ENCODE results near the gene SF3A2.

The SF3A2 gene

DNA sequence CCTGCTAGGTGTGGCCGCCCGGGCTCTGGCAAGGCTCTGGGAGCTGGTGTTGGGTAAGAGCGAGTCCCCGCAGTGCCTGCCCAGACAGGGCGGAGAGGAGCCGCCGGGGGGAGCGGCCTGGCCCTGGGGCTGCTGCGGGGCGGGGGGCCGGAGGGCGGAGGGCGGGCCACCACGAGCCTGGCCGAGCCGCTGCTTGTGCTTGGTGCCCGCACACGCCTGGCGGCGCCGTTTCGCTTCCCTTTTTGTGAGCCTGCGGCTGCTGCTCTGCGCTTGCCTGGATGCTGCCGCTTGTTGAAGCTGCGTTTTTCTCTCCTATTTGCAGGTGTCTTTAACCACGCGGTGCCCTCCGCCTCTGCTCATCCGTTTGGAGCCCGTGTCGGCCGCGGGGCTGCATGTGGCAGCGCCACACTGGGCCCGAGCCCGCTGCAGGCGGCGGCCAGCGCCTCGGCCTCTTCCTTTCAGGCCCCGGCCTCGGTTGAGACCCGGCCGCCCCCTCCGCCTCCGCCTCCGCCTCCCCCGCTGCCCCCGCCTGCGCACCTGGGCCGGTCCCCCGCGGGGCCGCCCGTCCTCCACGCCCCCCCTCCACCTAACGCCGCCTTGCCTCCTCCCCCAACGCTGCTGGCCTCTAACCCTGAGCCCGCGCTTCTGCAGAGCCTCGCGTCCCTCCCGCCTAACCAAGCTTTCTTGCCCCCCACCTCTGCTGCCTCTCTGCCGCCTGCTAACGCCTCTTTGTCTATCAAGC is 9.0 kb upstream of the SF3A2 start:
- no peak for DNase-seq

- no peak for DNase-seq
Observed at GRCh38 chr19:2228157-2229030, 8.2 kb upstream of the SF3A2 start.

DNA sequence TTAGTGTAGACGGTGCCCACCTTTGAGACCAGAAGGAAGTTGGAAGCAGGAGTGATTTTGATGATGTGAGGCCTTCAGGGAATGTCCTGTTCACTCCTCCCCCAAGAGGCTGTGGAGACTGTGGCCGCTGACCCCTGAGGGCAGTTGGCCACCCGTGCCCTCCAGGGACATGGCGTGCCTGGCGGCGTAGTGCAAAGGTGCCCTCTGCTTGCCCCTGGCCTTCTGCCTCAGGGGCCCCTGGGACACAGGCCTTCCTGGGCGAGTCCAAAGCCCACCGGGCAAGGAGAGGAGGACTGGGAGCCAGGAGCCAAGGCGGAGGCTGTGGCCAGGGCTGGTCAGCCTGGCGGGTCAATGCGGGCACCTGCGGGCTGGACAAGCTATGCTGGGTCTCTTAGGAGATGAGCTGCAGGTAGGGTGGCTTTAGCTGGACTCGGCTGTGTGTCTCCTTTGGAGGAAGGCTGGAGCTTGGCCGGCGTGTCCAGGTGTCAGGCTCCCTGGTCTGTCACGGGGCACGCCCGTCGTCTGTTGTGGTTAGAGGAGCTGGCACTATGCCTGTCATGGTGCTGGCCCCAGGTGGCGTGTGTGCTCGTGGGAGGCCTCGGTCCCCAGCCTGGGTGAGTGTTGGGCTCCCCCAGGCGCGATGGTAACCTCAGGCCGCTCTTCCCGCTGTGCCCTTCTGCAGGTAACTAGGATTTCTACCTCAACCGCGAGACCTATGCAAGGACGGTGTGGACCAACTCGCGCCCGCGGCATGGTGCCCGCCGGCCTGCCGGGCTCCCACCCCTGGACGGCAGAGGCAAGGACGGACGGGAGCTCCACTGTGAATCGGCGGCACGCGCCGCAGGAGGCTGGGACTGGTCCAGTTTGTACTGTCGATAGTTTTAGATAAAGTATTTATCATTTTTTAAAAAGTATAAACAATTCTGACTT is 7.3 kb upstream of the SF3A2 start:
- no peak for DNase-seq

DNA sequence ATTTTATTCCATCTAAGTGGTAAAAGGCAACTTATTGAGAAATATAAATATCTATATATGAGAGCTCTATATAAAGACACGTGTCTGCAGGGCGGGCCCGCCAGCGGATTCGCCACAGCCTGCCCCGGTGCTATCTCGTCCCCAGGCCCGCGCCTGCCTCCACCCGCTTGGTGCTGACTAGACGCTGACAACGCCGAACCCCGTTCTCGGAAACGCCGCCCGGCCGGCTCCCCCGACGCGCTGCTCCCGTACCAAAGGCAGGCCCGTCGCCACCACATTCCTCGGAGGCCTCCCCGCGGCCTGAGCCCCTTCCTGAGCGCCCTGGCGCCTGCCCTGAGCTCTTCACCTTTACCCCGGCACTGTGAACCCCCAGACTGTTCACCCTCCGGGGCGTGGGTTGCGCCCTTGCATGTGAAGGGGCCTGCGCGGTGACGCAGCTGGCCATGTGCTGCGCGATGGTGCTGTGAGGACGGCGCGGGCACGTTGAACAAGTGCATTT is 6.5 kb upstream of the SF3A2 start:
- no peak for DNase-seq

DNA sequence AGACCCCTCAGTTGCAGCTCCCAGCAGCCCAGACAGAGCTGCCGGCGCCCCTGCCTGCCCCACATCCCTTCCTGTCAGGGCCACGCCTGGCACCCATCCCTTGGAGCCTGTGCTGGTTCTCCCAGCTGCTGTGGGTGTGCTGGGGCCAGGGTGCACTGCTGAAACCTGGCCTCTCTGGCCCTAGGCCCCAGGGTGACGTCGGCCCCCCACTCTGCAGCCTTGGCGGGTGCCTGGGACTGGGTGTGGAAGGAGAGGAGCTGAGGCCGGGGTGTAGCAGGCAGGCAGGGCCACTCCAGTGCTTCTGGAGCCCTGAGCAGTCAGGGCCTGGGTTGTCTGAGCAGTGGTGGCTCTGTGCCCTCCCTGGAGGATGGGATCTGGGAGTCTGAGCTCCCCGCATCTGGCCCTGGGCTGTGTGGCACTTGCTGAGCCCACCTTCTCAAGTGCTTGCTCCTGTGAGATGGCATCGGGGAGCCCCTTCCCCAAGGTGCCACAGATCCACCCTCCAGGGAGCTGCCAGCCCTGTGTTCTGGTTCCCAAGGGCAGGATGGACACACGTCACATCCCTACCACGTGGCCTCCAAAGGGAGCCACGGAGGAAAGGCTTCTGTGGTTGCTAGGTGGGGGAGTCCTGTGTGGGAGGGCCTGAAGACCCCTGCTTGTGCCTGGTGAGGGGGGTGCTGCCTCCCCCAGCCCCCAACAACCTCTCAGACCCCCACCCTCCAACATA is 5.7 kb upstream of the SF3A2 start:
- no peak for DNase-seq

DNA sequence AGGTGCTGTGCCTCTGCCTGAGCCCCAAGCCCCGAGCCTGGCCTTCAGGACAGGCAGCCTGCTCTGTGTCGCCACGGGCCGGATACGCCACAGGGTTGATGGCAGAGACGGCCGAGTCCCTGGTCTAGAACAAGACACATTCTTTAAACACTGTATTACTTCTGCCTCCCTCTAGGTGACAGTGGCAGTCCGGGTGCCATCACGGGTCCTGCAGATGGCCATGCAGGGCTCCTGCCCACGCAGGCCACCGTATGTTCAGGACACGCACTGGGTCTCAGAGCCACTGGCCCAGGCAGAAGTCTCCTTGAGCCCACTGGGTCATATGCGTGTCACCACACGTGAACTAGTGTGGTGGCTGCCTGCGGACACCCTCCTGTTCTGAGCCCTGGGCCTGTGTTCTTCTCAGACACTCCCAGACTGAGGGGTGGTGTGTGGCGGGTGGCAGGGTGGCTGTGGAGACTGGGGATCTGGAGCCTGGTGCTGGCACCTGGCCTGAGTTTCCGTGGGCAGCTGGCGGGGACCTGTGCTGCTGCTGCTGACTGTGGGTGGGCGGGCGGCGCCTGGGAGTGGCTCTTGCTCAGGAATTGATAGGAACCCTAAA is 4.9 kb upstream of the SF3A2 start:
- DNase-seq, result no peak

GRCh38 chr19:2232286-2233151 is 4.1 kb upstream of the SF3A2 start:
- DNase-seq, result no peak

DNA sequence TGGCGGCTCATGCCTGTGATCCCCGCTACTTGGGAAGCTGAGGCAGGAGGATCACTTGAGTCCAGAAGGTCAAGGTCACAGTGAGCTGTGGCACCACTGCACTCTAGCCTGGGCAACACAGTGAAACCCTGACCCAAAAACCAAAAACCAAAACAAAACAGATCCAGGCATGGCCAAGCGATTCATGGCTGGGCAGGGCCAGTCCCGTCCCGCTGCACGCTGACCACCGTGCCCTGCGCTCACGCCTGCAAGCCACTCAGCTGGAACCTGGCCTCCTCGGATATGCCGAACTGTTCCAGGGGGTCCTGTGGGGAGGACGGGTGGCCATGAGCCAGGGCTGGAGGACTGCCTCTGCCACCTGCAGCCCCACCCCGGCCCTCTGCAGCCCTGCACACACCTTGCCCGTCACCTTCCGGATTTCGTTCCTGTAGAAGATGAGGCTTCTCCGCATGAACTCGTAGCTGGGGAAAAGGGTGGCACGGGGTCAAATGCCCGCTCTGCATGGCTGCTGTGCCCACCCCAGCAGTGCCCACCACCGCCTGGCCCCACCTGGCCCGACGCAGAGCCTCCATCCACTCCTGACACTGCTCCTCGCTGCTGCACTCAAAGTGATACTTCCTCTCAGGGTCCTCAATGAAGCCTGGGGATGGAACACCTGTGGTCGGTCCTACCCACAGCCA is 2.9 kb upstream of the SF3A2 start:
- DNase-seq, result no peak

DNA sequence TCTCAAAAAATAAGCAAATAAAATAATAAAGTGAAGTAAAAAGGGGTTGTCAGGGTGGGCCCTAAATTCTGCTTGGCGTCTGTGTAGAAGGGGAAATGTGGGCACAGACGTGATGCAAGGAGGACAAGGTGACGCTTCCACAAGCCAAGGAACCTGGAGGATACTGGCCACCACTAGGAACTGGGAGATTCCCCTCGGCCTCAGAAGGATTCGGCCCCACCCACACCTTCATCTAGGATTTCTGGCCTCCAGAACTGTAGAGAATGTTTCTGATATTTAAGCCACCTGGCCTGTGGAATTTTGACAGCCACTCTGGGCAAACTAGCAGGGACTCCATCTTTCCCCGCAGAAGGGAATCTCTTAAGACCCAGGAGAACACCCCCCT is 1.6 kb upstream of the SF3A2 start:
- no peak for DNase-seq

DNA sequence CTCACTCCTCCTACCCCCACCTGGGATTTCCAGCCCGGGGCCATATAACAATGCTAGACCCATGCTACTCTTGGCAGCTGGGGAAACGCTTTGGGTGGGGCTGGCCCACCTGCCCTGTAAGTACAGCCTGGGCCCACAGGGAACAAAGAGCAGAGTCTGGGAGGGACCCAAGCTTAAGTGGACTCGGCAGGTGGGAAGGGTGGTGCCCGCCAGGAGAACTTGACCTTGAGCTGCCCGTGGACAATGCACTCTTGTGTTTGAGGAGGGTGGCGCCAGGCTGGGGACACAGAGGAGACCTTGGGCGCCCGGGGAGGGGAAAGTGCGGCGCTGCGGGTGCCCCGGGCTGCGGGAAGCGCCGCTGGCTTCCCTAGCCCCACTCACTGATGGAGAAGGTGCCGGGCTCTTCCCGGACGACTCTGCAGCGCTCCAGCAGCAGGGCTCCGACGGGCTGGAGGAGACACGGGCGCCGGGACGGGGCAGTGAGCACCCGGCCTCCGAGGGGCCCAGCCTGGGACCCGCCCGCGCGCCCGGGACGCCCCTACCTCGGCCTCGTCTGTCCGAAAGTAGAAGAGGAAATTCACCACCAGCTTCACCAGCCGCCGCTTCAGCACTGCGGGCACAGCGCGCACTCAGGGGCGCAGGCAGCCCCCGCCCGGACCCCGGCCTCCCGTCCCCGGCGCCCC is 1.1 kb upstream of the SF3A2 start:
- no peak for DNase-seq

- DNase-seq, result no peak
Observed at GRCh38 chr19:2236064-2236313, 635 bp upstream of the SF3A2 start.

DNA sequence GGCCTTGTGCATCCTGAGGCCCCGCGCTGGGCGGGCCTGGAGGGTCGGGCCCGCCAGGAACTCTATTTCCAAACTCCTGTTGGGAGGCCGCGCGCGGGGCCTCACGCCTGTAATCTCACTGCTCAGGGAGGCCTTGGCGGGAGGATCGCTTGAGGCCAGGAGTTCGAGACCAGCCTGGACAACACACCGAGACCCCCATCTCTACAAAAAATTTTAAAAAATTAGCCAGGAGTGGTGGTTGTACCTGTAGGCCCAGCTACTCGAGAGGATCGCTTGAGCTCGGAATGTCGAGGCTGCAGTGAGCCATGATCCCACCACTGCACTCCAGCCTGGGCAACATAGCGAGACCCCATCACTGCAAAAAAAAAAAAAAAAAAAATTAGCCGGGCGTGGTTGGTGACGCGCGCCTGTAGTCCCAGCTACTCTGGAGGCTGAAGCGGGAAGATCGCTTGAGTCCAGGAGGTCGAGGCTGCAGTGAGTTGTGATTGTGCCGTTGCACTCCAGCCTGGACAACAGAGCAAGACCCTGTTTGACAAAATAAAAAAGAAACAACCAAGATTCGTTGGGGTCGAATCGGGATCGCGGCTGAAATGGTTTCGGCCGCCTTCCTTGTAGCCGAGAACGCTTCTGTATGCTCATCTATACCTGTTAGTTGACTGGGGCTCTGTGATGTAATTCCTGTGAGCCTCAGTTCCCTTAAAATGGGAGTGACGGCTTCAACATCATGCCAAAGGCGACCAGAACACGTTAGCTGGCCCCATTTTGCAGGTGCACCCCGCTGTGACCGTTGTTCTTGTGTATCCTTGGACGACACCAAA is 636 bp downstream of the SF3A2 start:
- no peak for DNase-seq

GRCh38 chr19:2237869-2238153 is 1.2 kb downstream of the SF3A2 start:
- no peak for DNase-seq

DNA sequence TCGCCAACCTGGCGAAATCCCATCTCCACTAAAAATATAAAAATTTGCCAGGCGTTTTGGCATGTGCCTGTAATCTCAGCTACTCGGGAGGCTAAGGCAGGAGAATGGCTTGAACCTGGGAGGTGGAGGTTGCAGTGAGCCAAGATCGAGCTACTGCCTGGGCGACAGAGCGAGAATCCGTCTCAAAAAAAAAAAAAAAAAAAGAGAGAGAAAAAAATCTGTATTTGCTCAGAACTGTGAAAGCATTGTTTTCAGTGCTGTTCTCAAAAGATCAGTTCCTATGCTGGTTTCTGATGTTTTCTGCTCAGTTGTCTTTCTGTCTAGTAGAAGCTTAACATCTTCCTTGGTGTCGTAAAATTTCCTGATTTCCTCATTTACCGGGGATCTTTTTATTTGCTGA is 2.5 kb downstream of the SF3A2 start:
- DNase-seq, result no peak

GRCh38 chr19:2239771-2240770 is 3.4 kb downstream of the SF3A2 start:
- no peak for DNase-seq

GRCh38 chr19:2240881-2241760 is 4.5 kb downstream of the SF3A2 start:
- no peak for DNase-seq

DNA sequence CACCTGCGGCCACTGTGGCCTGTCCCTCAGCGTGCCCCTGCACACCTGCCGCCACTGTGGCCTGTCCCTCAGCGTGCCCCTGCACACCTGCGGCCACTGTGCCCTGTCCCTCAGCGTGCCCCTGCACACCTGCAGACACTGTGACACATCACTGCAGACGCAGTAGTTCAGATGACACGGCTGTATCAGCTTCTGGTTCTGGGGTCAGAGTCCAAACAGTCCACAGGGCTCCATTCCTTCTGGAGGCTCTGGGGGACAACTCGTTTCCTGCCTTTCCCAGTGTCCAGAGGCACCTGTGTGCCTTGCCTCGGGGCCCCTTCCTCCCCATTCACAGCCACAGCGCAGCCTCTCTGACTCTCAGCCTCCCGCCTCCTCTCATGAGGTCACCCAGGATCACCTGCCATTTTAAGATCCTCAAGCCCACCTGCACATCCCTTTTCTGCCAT is 5.5 kb downstream of the SF3A2 start:
- DNase-seq, result no peak
